ENCODE measurements around the gene LTBR.
A peak's percentile ranks its signal among the peaks of the same experiment; 100 is the strongest.
"Not testable (repeated sequence)": the region's sequence is repeated elsewhere in the genome, so short reads cannot be mapped to it uniquely, and the experiment has no call there.

The LTBR gene

DNA sequence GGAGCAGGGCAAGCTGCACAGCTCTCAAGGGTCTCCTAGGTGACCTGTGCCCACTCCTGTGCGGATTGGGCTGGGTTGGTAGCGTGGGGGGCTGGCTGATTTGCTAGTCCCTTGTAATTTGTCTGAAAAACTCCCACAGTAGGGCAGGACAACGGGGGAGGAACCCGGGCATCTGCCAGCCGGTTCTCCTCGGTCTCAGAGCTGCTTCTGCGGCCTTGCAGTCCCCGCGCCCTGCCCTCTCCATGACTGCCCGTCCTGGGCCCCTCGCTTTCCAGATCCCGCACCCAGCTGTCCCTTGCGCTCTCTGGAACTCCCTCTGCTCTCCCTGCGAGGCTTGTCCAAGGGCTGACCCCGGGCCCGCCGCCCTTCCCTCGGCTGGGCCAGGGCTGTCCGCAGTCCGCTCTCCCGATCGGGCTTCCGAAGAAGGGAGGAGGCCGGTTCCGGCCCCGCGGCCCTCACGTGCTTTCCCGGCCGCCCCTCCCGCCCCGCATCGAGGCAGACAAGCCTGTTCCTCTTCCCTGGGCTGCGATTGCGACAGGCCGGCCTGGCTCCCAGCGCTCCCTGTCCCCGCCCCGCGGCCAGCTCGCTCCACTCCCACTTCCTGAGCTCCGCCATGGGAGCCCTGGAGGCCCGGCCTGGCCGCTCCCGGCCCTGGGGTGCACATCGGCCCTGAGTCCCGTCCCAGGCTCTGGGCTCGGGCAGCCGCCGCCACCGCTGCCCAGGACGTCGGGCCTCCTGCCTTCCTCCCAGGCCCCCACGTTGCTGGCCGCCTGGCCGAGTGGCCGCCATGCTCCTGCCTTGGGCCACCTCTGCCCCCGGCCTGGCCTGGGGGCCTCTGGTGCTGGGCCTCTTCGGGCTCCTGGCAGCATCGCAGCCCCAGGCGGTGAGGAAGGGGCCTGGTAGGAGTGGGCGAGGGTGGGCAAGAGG is at the start of gene LTBR:
LTBR (plus strand) TSS at position 591 of the 927 bp plus-strand sequence; CDS start at position 788, 197 bp downstream.
- DNase-seq (ENCODE audit: low read depth) = peak; percentile 91

DNA sequence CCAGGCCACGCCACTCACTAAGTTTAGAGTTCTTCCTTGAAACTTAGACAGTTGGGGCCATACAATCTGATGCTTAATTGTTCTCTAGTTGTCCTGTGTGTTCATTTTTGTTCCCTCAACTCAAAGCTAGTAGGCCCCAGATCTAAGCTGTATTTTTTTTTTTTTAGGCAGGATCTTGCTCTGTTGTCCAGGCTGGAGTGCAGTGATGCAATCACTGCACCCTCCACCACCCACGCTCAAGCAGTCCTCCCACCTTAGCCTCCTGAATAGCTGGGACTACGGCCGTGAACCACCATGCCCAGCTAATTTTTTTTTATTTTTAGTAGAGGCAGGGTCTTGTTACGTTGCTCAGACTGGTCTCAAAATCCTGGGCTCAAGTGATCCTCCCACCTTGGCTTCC is 49.6 kb upstream of the LTBR start:
- no peak for DNase-seq (ENCODE audit: low read depth)

DNA sequence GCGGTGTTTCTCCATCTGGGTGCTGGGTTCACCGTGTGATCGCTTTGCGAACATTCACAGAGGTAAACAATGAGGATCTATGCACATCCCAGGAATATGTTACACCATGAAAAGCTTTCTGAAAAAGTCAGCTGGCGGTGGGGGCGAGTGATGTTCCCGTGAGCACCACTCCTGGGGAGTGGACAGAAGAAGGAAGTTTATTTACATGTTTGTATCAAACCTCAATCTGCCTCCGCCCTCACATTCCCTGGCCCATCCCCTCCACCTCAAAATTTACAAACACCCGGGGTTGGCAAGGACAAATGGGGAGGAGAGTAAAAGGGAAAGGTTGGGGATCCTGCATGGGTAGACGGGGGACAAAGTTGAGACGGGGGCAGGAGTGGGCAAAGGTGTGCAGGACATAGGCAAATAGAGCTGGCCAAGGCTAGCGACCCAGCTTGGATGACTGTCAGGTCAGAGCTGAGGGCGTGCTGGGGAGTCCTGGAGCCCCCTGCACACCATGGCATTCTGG is 49.0 kb upstream of the LTBR start:
- DNase-seq (ENCODE audit: low read depth) = no peak

DNA sequence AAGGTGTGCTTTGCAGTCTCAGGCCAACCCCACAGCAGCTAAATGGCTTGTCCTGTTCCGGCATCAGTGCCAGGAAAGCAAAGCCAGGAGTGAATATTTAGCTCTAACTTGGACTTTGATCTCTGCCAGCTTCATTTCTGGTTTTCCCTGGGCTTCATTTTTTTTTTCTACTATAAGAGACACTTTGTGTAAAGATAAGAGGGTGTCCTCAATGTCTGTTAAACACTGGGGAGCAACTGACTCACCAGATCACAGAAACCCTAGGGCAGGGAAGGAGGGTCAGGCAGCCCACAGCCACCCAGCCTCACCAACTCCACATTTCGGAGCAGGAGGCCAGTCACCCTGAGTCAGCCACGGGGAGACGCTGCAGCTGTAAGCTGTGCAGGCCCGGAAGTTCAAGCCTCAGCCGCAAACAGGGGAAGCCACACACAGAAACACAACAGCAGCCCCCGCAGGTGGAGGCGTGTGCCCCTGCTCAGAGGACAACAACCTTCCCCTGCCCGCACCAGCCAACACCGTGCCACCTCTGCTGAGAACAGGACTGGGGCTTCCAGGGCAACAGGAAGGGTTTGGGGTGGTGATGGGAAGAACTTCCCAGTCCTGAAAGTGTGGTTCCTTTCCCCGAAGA is 48.4 kb upstream of the LTBR start:
- peak; percentile 77 for DNase-seq (ENCODE audit: low read depth)

DNA sequence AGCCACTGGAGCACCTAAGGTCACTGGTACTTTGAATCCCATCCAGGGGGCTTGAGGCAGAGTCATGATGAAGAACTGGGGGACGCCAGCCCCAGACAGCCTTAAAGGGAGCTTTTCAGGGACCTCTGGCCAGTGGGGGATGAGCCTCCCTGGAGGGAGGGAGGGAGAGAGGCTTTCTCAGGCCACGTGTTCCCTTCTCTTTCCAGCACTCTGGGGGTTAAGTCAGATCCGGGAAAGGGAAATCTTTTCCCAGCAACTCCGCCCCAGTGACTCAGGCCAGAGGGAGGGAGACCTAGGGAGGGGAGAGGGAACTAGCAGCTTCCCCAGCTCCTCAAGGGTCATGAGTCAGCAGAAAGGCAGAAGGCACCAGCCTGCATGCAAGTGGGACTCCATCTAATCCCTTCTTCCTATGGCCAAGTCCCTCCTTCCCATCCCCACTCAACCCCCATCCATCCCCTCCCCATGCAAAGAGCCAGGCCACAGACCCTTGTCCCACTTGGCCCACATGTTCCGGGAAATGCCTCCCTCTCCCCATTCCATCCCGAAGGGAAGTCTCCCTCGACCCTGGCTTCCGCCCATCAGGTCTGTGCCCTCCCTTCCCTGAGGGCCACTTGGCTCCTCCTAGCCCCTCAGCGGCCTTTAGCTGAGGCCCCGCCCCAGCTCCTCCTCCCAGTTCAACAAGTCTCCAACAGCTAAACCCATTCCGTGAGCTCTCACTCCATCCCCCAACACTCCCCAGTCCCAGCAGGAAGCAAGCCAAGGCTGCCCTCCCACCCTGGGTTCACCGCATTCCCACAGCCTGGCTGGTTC is 47.7 kb upstream of the LTBR start:
- peak; percentile 99 for DNase-seq (ENCODE audit: low read depth)

DNA sequence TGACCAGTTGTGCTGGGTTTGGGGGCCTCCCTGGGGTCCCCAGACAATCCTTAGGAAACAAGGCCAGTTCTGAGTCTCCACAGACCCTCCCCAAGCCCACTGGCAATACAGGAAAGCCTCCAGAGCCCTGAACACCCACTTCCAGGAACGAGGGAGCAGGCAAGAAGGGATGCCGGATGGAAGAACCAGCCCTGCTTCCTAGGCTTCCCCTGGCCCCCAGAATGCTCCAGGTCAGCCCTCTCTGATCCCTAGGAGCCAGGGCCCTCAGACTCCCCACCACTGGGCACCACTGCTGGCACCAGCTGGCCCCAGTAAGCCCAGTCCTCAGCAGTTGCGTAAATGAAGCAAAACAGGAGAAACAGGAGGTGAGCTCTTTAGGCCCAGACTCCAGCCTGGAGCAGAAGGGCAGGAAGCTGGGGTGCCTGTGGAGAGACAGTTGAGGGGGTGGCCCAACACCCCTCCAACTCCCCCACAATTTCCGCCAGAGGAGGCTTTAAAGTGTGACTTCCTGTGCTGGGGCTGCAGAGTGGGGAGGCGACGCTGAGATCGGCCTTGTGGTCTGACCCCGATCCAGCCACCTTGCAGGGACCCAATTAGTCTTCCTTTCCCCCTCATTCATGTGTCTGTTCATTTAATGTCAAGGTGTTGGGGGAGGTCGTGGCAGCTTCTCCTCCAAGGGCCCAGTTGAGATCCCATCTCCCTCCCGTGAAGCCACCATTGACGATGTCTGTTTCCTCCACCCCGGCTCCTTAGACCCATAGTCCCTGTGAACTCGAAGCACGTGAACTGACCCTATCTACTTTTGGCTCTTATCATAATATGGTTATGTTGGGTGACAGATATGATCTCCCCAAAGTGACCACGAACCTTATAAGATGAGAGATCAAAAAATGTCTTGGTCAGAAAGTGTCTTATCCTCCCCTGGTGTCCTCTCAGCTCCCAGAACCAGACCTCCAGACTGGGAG is 46.8 kb upstream of the LTBR start:
- no peak for DNase-seq (ENCODE audit: low read depth)

DNA sequence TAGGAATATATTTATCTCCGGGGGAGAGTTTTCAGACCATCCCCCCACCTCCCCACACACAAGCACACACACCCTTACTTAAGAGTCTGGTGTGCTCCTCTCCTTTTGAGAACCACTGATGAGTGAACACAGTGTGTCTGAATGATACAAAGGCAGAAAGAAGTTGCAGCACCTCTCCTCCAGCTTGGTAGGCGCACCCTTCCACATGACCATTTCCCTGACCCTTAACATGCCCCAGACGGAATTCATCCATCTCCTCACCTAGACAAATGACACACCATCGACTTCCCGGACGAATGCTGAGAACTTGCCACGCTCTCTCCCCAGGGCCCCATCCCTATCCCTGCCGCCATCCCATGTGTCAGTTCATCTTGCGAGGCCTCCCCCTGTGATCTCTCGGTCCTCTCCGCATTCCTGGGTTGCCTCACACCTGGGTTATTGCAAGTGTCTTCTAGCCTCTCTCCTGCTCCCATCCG is 46.0 kb upstream of the LTBR start:
- DNase-seq (ENCODE audit: low read depth) = no peak

DNA sequence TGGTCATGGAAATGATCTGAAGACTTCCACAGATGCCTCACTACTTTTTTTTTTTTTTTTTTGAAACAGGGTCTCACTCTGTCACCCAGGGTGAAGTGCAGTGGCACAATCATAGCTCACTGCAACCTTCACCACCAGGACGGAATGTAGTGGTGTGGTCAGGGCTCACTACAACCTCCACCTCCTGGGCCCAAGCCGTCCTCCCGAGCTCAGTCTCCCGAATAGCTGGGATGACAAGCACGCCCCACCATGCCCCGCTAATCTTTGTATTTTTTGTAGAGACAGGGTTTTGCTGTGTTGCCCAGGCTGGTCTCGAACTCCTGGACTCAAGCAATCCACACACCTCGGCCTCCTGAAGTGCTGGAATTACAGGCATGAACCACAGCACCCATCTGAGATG is 45.4 kb upstream of the LTBR start:
- not testable (repeated sequence) for DNase-seq (ENCODE audit: low read depth)

DNA sequence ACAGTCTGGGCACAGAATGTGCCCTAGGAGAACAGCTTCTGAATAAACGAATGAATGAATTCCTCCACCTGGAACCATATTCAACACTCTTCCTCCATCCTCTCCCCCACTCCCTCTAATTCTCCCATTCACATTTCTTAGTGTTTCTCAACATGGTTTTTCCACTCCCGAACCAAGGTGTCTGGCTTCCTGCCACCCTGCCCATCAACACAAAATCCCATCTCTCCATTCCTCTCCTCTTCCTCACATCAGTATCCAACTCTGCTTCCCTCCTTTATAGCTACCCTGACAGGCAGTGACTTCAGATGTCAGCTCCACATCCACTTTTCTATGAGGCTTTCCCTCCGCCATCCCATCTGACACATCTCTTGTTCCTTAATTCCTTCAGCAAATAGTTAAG is 45.0 kb upstream of the LTBR start:
- DNase-seq (ENCODE audit: low read depth) = no peak

DNA sequence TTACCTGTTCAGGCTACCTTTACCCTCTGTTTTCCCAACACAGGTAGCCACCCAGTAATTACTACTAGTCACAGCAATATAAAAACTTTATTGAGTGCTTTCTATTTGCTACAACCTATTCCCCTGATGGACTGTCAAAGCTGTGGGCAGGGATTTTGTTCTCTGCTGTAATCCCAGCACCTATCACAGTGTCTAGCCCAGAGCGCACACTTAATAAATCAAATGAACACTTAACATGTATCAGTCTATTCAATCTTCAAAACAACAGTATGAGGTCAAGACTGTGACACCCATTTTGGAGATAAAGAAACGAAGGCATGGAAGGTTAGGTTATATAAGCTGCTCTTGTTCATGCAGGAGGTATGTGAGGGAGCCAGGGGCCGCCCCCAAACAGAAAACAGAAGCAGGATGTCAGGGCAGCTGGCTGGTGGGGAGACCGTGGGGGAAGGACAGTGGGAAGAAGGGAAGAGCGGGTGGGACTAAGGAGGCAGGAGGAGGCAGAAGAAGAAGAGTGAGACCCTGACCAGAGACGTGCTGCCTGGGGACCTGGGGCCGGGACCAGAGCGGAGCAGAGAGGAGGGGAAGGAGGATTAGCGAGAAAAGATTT is 43.8 kb upstream of the LTBR start:
- no peak for DNase-seq (ENCODE audit: low read depth)

DNA sequence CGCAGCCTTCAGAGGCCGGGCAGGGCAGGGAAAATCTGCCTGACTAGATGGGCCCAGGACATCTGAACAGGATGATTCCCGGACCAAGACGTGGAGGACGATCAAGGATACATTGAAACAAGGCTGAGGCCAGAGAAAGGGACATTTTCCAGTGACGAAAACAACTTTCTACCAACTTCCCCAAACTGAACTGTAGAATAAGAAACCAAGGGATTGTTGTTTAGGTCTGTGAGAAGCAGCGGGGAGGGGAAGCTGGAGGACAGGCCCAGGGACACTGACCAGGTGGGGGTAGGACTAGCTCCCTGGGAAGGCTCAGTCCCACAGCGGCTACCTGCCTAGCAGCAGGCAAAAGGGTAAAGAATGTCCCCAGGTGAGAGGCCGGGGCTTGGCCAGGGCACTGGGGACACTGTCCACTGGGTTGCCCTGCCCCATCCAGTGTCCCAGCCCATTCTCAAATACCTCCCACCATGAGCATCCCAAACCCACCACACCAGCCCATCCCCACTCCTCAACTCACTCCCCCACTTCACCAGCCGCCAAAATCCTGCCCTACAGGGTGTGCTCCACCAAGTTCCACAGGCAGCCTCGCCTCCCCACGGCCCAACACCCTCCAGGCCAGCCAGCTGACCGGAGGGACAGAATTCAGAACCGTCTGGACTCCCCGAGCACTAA is 43.1 kb upstream of the LTBR start:
- DNase-seq (ENCODE audit: low read depth) = no peak

DNA sequence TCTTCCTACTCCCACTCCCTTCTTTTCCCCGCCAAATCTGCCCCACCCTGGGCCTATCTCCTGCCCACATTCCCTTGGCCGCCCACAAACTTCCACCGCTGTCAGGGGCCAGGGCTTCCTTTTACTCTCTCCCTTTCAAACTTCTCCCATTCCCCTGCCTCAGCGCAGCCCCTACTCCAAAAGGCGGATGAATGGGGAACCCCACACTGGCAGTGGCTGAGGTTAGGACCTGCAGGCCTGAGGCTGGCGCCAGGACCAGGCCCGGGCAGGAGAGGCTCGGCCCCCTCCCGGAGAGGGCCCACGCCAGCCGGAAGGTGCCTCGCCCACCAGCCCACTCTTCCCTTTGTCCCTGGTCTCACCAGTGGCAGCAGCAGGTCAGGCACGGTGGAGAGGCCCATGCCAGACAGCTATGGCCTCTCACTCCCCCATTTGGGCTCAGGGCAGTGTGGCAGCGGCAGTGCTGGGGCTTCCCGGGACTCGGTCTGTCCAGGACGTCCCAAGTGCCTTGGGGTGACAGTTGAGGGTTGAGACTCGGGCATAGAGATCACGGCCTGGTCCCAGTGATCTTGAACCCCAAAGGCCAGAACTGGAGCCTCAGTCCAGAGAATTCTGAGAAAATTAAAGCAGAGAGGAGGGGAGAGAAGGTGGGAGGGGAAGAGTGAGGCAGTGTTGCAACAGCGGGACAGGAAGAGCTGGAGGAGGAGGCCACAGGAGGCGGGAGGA is 42.4 kb upstream of the LTBR start, which contains the start of gene TNFRSF1A:
TNFRSF1A (minus strand) TSS at position 660 of the 723 bp plus-strand sequence; CDS start at position 398, 262 bp downstream.
- DNase-seq (ENCODE audit: low read depth) = no peak

DNA sequence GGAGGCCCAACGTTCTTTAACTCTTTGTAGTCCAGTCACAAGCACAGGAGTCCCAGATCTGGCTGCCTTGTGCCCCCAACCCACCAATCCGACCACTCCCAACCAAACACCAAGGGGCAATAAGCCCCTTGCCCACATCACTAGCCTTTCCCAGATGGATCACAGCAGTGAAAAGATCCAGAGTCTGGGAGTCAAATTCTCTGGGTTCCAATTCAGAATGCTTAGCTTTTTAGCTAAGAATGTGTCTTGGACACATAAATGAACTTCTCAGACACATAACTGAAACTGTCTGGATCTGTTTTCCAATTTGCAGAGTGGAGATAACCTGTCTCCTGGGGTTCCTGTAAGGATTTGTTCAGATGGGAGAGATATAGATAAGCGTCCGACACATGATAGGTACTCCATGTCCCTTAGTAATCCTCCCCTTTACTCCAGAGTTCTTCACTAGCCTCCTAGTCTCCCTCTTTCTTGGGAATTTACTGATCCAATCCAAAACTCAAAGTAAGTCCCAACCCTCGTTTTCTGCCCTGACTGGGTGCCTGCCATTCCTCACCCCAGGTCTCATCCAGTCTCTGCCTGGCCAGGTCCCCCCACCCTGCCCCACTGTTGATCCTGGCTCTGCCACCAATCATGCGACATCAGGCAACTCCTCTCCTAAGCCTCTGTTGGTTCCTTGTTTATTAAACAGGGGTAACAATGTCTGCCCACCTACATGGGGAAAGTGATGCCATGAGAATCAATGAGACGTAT is 41.6 kb upstream of the LTBR start:
- no peak for DNase-seq (ENCODE audit: low read depth)

DNA sequence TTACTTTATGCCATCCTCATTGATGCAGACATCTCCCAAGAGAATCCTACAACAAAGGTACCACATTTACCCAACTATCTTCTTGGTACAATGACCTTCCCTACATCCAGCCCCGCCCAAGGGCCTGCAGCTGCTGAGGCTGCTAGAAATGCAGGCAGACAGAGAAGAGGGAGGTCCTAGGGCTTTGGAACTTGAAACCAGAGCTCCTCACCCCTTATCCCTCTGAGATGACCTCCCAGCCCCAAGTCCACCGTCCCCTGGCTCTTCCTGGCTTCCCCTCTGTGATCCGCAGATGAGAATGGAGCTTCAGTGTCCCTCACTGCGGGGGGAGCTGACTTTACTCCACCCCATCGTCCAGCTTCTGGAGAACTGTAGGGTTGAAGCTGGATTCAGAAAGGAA is 40.4 kb upstream of the LTBR start:
- no peak for DNase-seq (ENCODE audit: low read depth)

DNA sequence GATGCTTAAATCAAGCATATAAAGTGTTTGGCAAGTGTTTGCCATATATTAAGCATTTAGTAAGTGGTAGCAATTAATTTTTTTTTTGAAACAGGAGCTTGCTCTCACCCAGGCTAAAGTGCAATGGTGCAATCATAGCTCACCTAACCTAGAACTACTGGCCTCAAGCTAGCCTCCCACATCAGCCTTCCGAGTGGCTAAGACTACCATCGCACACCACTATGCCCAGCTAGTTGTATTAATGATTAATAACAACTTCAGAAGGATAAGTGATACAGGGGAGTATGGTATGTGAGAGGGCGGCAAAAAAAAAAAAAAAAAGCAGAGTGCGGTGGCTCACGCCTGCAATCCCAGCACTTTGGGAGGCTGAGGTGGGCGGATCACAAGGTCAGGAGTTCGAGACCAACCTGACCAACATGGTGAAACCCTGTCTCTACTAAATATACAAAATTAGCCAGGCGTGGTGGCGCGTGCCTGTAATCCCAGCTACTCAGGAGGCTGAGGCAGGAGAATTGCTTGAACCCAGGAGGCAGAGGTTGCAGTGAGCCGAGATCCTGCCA is 39.8 kb upstream of the LTBR start:
- not testable (repeated sequence) for DNase-seq (ENCODE audit: low read depth)

DNA sequence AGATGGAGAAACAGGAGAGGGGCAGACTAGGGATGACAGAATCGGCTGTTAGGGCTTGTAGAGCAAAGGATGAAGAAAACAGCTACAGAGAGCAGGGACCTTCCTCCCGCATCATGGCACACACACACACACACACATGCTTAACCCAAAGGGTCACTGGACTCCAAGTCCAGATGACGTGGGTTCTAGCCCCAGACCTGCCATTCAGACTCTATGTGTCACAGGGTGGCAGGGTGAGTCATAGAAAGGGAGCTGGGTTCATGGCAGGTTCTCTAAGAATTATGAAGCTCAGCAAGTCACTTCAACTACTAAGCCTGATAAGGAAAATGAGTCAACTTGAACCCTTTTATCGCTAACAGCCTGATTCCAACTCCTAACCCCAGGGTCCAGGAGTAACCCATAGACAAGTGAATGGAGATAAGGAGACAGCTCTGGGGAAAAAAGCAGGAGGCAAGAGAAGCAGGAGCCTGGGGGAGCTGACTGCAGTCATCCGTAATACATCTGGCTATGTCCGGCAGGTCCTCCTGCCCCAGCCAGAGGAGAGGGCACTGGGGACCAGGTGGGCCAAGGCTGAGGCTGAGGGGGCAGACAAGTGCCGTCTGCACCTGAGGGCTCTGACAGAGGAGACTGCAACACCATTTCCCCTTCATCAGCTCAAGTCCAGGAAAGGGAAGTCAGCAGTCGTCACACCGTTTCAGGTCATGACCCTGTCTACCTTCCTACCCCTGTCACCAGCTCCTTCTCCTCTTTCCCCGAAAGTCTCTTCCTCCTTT is 38.5 kb upstream of the LTBR start:
- no peak for DNase-seq (ENCODE audit: low read depth)

DNA sequence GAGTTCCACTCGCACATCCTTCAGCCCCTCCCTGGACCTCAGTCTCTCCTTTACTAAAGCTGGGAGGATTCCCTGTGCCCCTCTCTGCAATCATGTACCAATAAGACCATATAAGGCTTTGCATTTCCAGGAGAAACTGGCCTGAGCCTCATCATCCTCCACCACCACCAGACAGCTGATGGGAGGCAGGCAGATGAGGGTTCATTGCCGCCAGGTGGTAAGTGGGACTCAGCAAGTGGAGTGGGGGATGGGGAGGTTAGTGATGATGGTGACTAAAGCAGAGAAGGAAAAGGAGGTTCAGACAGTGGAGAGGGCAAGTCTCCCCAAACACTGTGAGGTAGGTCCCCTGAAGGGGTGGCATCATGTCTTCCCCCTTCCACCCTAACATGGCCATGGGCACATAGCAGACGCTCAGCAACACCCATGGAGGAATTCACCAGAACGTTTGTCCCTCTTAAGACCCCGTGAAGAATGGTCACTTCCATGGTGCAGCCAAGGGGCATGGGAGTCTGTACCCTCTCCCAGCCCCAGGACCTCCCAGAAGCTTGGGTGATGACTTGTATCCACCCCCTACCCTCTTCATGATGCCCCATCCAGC is 37.6 kb upstream of the LTBR start:
- no peak for DNase-seq (ENCODE audit: low read depth)

All from GM04504 (cell line).